GM23248 (cell line): ENCODE results near the gene FLOT1.

ENCODE experiments used
- EZH2 ChIP-seq: fragments of 200-600 bp; sonication (generic); IDR thresholded peaks from 2 replicates; pipeline ENCODE4 v1.6.1; 2018; ENCODE audit warnings: antibody characterized with exemption, mild to moderate bottlenecking; ENCODE audit not compliant: insufficient read depth, poor library complexity, severe bottlenecking
- EZH2phosphoT487 ChIP-seq: fragments of 200-600 bp; sonication (generic); IDR thresholded peaks from 2 replicates; pipeline ENCODE4 v1.6.1; 2018; ENCODE audit warnings: antibody characterized with exemption, moderate library complexity, mild to moderate bottlenecking, low read depth; ENCODE audit not compliant: insufficient read depth

GRCh38 chr6:30703821-30704220 is 38.7 kb downstream of the FLOT1 start:
- TF ChIP-seq EZH2 (no peak), EZH2phosphoT487 (no peak)
